Gastroesophageal sphincter (tissue), 3 donors: ENCODE data around the gene PIGU.

Source experiments
- CTCF ChIP-seq, 4 experiments: fragments of 200-600 bp in 2 of 4; fragments of 450-650 bp in 2 of 4; sonication (generic) in 1 of 4; IDR thresholded peaks; one replicate each; pipeline ENCODE4 v1.5.1; 2017 to 2019; ENCODE audit warnings: antibody characterized with exemption in 4 of 4, mild to moderate bottlenecking in 2 of 4, moderate library complexity in 2 of 4
- POLR2A ChIP-seq, 2 donors: fragments of 450-650 bp; IDR thresholded peaks; one replicate each; pipeline ENCODE4 v1.6.1; 2017; ENCODE audit warnings: antibody characterized with exemption in 2 of 2, mild to moderate bottlenecking in 2 of 2, moderate library complexity in 1 of 2
- POLR2AphosphoS5 ChIP-seq: sonication (generic); formaldehyde crosslinking; IDR thresholded peaks from one replicate; pipeline ENCODE4 v1.6.1; 2017; ENCODE audit warnings: antibody characterized with exemption

GRCh38 chr20:34676642-34677373, at the start of gene PIGU:
- peak; percentile 14 to 33 for TF ChIP-seq POLR2A (IDR thresholded peaks at IDR 0.05)
- peak in 3 of 4 experiments; percentile 50 to 62 (median 51) for TF ChIP-seq CTCF (IDR thresholded peaks at IDR 0.05)
- peak; percentile 71 for TF ChIP-seq POLR2AphosphoS5
